ENCODE results near the gene SC5D. TPM values are rescaled to one million over a fixed set of nuclear protein-coding genes. Genes with fewer than 3 reads are reported as not detected.

Gene SC5D
- total RNA-seq, 2 experiments from 2014 or later: 87.7 to 92.7 TPM

DNA sequence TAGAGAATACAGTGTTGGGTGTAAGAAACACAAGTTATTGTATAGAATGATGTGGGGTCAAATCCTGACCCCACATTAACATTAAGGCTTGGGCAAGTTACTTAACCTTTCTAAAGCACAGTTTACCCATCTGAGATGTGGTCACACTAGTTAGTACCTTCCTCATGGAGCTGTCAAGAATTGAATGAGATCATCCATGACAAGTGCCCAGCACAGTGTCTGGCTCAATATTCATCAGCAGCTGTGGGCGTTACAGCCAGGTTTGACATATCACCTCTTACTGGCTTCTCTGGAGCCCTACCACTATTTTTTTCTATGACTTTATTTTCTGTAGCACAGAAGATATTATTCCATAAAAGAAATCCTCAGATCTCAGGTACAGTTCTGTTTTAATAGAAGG, 57.2 kb downstream of the SC5D start:
- no peak overlapping the region for H3K4me3 Mint-ChIP-seq
- ChIA-PET CTCF (no interaction called here), POLR2A (no interaction called here)
- no peaks in the 10 kb centered on the region for H3K4me1 Mint-ChIP-seq (ENCODE audit: low read depth)
- H3K27me3 Mint-ChIP-seq: no peaks in the 10 kb centered on the region
- no peaks in the 10 kb centered on the region for H3K36me3 Mint-ChIP-seq (ENCODE audit: low read depth)
- Histone ChIP-seq H3K36me3 (ENCODE audit: insufficient read depth, low read length) (no peaks in the 10 kb centered on the region), H3K4me3 (ENCODE audit: low read length) (no peak overlapping the region), H3K4me1 (ENCODE audit: insufficient read depth, low read length) (no peaks in the 10 kb centered on the region), H3K27ac (ENCODE audit: low read depth in 1 of 2, low read length in 2 of 2) (no peak overlapping the region), H3K27me3 (ENCODE audit: control insufficient read depth in 1 of 2, insufficient read depth in 2 of 2, low read length in 2 of 2) (no peaks in the 10 kb centered on the region), H3K9me3 (ENCODE audit: control insufficient read depth in 1 of 2, insufficient read depth in 1 of 2, low read length in 2 of 2) (no peaks in the 10 kb centered on the region)
- DNase-seq (no peak), ATAC-seq (ENCODE audit: poor library complexity) (no peak)
- H3K9me3 Mint-ChIP-seq: no peaks in the 10 kb centered on the region
- no peak overlapping the region for H3K27ac Mint-ChIP-seq
- intact Hi-C loops (cut with DNase I, micrococcal nuclease): no loop called here
- no peak for TF ChIP-seq CTCF (IDR thresholded peaks at IDR 0.05)

- H3K4me3 Mint-ChIP-seq: no peak overlapping the region
- no peak for ATAC-seq (ENCODE audit: poor library complexity)
- H3K27ac Mint-ChIP-seq: no peak overlapping the region
Observed at GRCh38 chr11:121350314-121351082, 57.9 kb downstream of the SC5D start.

DNA sequence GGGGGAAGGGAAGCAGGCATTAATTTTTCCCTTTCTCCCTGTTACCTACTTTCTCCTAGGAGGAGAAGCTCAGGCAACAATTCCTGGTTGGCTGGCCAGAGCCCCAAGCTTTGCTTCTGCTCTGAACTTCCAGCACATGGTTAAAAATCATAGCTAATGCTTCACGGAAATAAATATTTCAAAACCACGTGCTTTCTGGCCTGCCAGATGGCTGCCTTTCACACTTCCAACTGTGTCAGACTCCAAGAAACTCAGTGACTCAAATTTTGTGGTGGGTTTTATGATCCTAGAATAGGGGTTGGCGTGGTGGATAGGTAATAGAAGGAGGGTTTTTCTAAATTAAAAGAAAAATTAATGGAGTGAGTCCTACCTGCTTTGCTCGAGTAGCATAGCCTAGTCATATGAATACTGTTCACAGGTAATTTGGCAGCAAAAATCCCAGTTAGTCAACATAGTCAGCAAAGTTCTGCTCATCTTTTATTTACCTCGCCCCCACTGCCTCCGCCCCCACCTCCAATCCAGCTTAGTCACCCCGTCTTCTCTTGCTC, 58.6 kb downstream of the SC5D start:
- Mint-ChIP-seq H3K4me1 (ENCODE audit: low read depth) (peaks cover 4% of the 10 kb centered on the region), H3K9me3 (no peaks in the 10 kb centered on the region), H3K27ac (no peak overlapping the region), H3K4me3 (no peak overlapping the region), H3K27me3 (no peaks in the 10 kb centered on the region), H3K36me3 (ENCODE audit: low read depth) (no peaks in the 10 kb centered on the region)
- ATAC-seq (ENCODE audit: poor library complexity) (no peak), DNase-seq (no peak)
- ChIA-PET CTCF (no interaction called here), POLR2A (no interaction called here)
- Histone ChIP-seq H3K36me3 (ENCODE audit: insufficient read depth, low read length) (no peaks in the 10 kb centered on the region), H3K4me3 (ENCODE audit: low read length) (no peak overlapping the region), H3K9me3 (ENCODE audit: control insufficient read depth in 1 of 2, insufficient read depth in 1 of 2, low read length in 2 of 2) (no peaks in the 10 kb centered on the region), H3K4me1 (ENCODE audit: insufficient read depth, low read length) (no peaks in the 10 kb centered on the region), H3K27me3 (ENCODE audit: control insufficient read depth in 1 of 2, insufficient read depth in 2 of 2, low read length in 2 of 2) (no peaks in the 10 kb centered on the region), H3K27ac (ENCODE audit: low read depth in 1 of 2, low read length in 2 of 2) (no peak overlapping the region)
- intact Hi-C loops (cut with DNase I, micrococcal nuclease): no loop called here
- TF ChIP-seq CTCF (IDR thresholded peaks at IDR 0.05): no peak

More at GRCh38 chr11:121350314-121351082, 57.9 kb downstream of the SC5D start:
- ChIA-PET POLR2A (no interaction called here), CTCF (no interaction called here)
- no peak overlapping the region for H3K4me3 ChIP-seq (ENCODE audit: low read length)
- H3K4me1 ChIP-seq (ENCODE audit: insufficient read depth, low read length): no peaks in the 10 kb centered on the region
- no peak for DNase-seq
- H3K27ac ChIP-seq (ENCODE audit: low read depth in 1 of 2, low read length in 2 of 2): no peak overlapping the region
- H3K4me1 Mint-ChIP-seq (ENCODE audit: low read depth): no peaks in the 10 kb centered on the region
- H3K9me3 Mint-ChIP-seq: no peaks in the 10 kb centered on the region
- intact Hi-C loops (cut with DNase I, micrococcal nuclease): no loop called here
- H3K36me3 Mint-ChIP-seq (ENCODE audit: low read depth): no peaks in the 10 kb centered on the region
- no peaks in the 10 kb centered on the region for H3K36me3 ChIP-seq (ENCODE audit: insufficient read depth, low read length)
- H3K9me3 ChIP-seq (ENCODE audit: control insufficient read depth in 1 of 2, insufficient read depth in 1 of 2, low read length in 2 of 2): no peaks in the 10 kb centered on the region
- H3K27me3 Mint-ChIP-seq: no peaks in the 10 kb centered on the region
- no peak for TF ChIP-seq CTCF (IDR thresholded peaks at IDR 0.05)
- H3K27me3 ChIP-seq (ENCODE audit: control insufficient read depth in 1 of 2, insufficient read depth in 2 of 2, low read length in 2 of 2): no peaks in the 10 kb centered on the region

Measured in CD4-positive, alpha-beta T cell (primary cell).